ENCODE data around the gene ELF1. TPM values are rescaled to one million over a fixed set of nuclear protein-coding genes. Genes with fewer than 3 reads are reported as not detected.

The ELF1 gene
- total RNA-seq, 1 experiment from 2014 or later = 8.6 TPM

Other genes starting within 250 kb of the ELF1 start
- gene MRPS31, start 248.1 kb downstream of the ELF1 start, total RNA-seq (2014; rRNA removed; shearing (Covaris generic)) = 7.8 and 8.2 TPM in 2 replicates
- 16.4 and 30.7 TPM in 2 replicates for gene SLC25A15, start 229.7 kb downstream of the ELF1 start, total RNA-seq (2014; rRNA removed; shearing (Covaris generic))
- 11.7 and 12.4 TPM in 2 replicates for gene WBP4, start 42.2 kb upstream of the ELF1 start, total RNA-seq (2014; rRNA removed; shearing (Covaris generic))
- 5.4 and 9.2 TPM in 2 replicates for gene KBTBD6, start 113.5 kb upstream of the ELF1 start, total RNA-seq (2014; rRNA removed; shearing (Covaris generic))
- 2.6 and 6.9 TPM in 2 replicates for gene KBTBD7, start 175.3 kb upstream of the ELF1 start, total RNA-seq (2014; rRNA removed; shearing (Covaris generic))
- gene MTRF1, start 244.3 kb upstream of the ELF1 start, total RNA-seq (2014; rRNA removed; shearing (Covaris generic)) = 11.5 and 13.3 TPM in 2 replicates

Measured in SJSA1 (cell line).